HepG2 (cell line): ENCODE measurements around the gene FAM174C. TPM values are rescaled to one million over a fixed set of nuclear protein-coding genes. Genes with fewer than 3 reads are reported as not detected.

ENCODE experiments used
- BRF2 ChIP-seq: sonication (generic); formaldehyde crosslinking; IDR thresholded peaks from 2 replicates; pipeline ENCODE4 v1.8.1; 2022; ENCODE audit warnings: mild to moderate bottlenecking, missing genetic modification reagents
- CEBPB ChIP-seq: IDR thresholded peaks from 2 replicates; pipeline ENCODE4 v1.6.1; 2011; ENCODE audit warnings: low read depth, low read length, improper control_type of control experiment, borderline replicate concordance
- CREBL2 ChIP-seq: sonication (generic); formaldehyde crosslinking; IDR thresholded peaks from 2 replicates; pipeline ENCODE4 v1.8.1; 2023; ENCODE audit warnings: missing genetic modification reagents, mild to moderate bottlenecking, borderline replicate concordance
- E2F5 ChIP-seq: sonication (generic); formaldehyde crosslinking; conservative IDR thresholded peaks from 2 replicates; pipeline ENCODE4 v1.4.0; 2020; ENCODE audit warnings: missing genetic modification reagents
- EHMT2 ChIP-seq: fragments of 200-600 bp; sonication (generic); IDR thresholded peaks from 2 replicates; pipeline ENCODE4 v1.7.0; 2017; ENCODE audit warnings: antibody characterized with exemption, low read depth, low read length, borderline replicate concordance
- ELF1 ChIP-seq: sonication (generic); formaldehyde crosslinking; IDR thresholded peaks from 2 replicates; pipeline ENCODE4 v1.4.0; 2020; ENCODE audit warnings: missing genetic modification reagents
- FOXP4 ChIP-seq: sonication (generic); formaldehyde crosslinking; IDR thresholded peaks from 2 replicates; pipeline ENCODE4 v1.4.0; 2020; ENCODE audit warnings: missing genetic modification reagents
- MYC ChIP-seq: sonication (generic); formaldehyde crosslinking; IDR thresholded peaks from 2 replicates; pipeline ENCODE4 v1.9.0; 2021; ENCODE audit warnings: missing genetic modification reagents, borderline replicate concordance
- NFKB2 ChIP-seq: sonication (generic); formaldehyde crosslinking; IDR thresholded peaks from 2 replicates; pipeline ENCODE4 v1.4.0; 2020; ENCODE audit warnings: missing genetic modification reagents, borderline replicate concordance
- PCBP2 ChIP-seq: fragments of 200-400 bp; formaldehyde crosslinking; optimal IDR thresholded peaks from 2 replicates; pipeline ENCODE3; 2018; ENCODE audit warnings: low read length, low read depth; ENCODE audit not compliant: poor library complexity, severe bottlenecking
- RNF2 ChIP-seq: fragments of 450-650 bp; conservative IDR thresholded peaks from 2 replicates; pipeline ENCODE4 v1.6.1; 2016; ENCODE audit warnings: low read depth
- TBL1XR1 ChIP-seq: fragments of 150-350 bp; IDR thresholded peaks from 2 replicates; pipeline ENCODE4 v1.6.1; 2014; ENCODE audit warnings: borderline replicate concordance, low read length; ENCODE audit not compliant: partially characterized antibody
- TMF1 ChIP-seq: sonication (generic); formaldehyde crosslinking; IDR thresholded peaks from 2 replicates; pipeline ENCODE4 v1.8.1; 2022; ENCODE audit warnings: low read depth, missing genetic modification reagents
- ZNF572 ChIP-seq: sonication (generic); formaldehyde crosslinking; IDR thresholded peaks from 2 replicates; pipeline ENCODE4 v1.5.1; 2020; ENCODE audit warnings: mild to moderate bottlenecking, missing genetic modification reagents
- ZNF687 ChIP-seq: sonication (generic); formaldehyde crosslinking; IDR thresholded peaks from 2 replicates; pipeline ENCODE4 v1.5.1; 2020; ENCODE audit warnings: mild to moderate bottlenecking, missing genetic modification reagents, moderate library complexity
- ZNF7 ChIP-seq: IDR thresholded peaks from 2 replicates; pipeline ENCODE4 v1.6.1; 2016; ENCODE audit warnings: missing biosample characterization, missing genetic modification reagents
- ZNF761 ChIP-seq: sonication (generic); formaldehyde crosslinking; conservative IDR thresholded peaks from 2 replicates; pipeline ENCODE4 v1.4.0; 2020; ENCODE audit warnings: mild to moderate bottlenecking, missing genetic modification reagents
- polyA plus RNA-seq, 8 experiments: library from polyadenylated mRNA; depleted of rRNA in 3 of 8; stranded (reverse) in 7 of 8; unstranded in 1 of 8; fragments of >200 nt; fragmentation: Illumina TruSeq in 4 of 8; extraction: Trizol in 4 of 8; gene quantifications; 2 replicates each; pipeline versions ENCODE4 v1.2.1 to v1.2.3, GENCODE V29; 2011 to 2016; ENCODE audit warnings: low read depth in 4 of 8, missing spikeins in 1 of 8, mixed read lengths in 1 of 8; ENCODE audit not compliant: insufficient read depth in 1 of 8
- total RNA-seq, 5 experiments: library from RNA; depleted of rRNA; stranded (reverse); fragments of >200 nt; fragmentation: Illumina TruSeq; extraction: Trizol; gene quantifications; 2 replicates each; pipeline ENCODE4 v1.2.3, GENCODE V29; 2016; ENCODE audit warnings: low read depth in 1 of 5
- TF ChIP-seq, protein P1 (sequence below): sonication (generic); formaldehyde crosslinking; conservative IDR thresholded peaks from 2 replicates; pipeline ENCODE4 v1.8.0; 2022; ENCODE audit warnings: low read depth, missing genetic modification reagents

The FAM174C gene
- total and polyA plus RNA-seq, 2 of the 13 experiments (the other 11 are each of a cell fraction or from before 2014, with no cell fraction given), result 19.5 to 31.3 TPM

DNA sequence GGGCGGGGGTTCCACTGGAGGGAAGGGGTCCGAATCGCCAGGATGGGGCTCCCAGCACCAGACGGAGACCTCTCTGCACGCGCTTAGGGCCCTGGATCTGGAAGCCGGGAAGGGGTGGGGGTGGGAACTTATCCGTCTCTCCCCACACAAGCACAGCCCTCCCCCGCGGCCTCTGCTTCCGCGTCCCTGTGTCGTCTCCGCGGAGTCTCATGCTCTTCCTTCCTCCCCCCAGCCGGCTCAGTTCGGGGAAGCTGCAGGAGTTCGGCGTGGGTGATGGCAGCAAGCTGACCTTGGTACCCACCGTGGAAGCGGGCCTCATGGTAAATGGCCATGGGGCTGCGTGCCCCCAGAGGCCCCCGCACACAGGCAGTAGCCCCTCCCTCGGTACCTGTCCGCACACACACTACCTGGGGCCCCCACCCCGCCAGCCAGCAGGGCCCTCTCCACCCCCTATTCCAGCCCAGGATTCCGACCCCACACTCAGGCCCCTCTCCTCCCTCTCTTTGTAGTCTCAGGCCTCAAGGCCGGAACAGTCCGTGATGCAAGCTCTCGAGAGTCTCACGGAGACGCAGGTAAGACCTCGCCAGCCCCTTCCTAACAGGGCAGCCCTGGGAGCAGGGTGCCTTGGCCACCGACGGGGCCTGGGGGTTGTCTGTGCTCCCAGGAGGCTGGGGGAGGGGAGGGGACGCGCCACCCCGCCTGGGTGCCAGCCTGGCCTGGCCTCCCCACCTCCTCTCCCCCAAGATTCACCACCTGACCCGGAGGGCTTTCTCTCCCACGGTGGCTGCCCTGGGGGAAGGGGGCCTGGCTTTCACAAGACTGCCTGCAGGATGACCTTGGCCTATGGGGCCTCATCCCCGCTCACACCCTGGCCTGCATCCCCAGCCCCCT, 23.8 kb upstream of the FAM174C start (continued):
- peak; percentile 11; the same call in 1 of the 2 replicates for TF ChIP-seq FOXP4 (CRISPR knock-in tag)
- TF ChIP-seq BRF2 (CRISPR knock-in tag), result no peak
- TF ChIP-seq MYC (CRISPR knock-in tag), result peak; percentile 1
- TF ChIP-seq, protein P1, sequence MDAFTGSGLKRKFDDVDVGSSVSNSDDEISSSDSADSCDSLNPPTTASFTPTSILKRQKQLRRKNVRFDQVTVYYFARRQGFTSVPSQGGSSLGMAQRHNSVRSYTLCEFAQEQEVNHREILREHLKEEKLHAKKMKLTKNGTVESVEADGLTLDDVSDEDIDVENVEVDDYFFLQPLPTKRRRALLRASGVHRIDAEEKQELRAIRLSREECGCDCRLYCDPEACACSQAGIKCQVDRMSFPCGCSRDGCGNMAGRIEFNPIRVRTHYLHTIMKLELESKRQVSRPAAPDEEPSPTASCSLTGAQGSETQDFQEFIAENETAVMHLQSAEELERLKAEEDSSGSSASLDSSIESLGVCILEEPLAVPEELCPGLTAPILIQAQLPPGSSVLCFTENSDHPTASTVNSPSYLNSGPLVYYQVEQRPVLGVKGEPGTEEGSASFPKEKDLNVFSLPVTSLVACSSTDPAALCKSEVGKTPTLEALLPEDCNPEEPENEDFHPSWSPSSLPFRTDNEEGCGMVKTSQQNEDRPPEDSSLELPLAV (CRISPR knock-in tag), result no peak
- no peak for TF ChIP-seq RNF2
- TF ChIP-seq CEBPB, result peak; percentile 48; the same call in 1 of the 2 replicates
- TF ChIP-seq CREBL2 (CRISPR knock-in tag), result no peak
- no peak for TF ChIP-seq EHMT2
- no peak for TF ChIP-seq E2F5 (CRISPR knock-in tag)
- no peak for TF ChIP-seq TMF1 (CRISPR knock-in tag)
- TF ChIP-seq PCBP2, result no peak
- TF ChIP-seq NFKB2, result no peak
- no peak for TF ChIP-seq ZNF572
- no peak for TF ChIP-seq ZNF761
- TF ChIP-seq TBL1XR1, result peak; percentile 13
- TF ChIP-seq ZNF687, result peak; percentile 57
- no peak for TF ChIP-seq ZNF7 (CRISPR knock-in tag)
- no peak for TF ChIP-seq ELF1 (CRISPR knock-in tag)
